Fibroblast of pulmonary artery (primary cell): ENCODE data around the gene PRR23C.
"Not testable (repeated sequence)": the region's sequence is repeated elsewhere in the genome, so short reads cannot be mapped to it uniquely, and the experiment has no call there.

Experiments
- DNase-seq: peaks from one replicate; pipeline ENCODE4 v3.0.0-alpha.2; 2010; ENCODE audit warnings: low read depth
- H3K4me3 ChIP-seq: replicated peaks from 2 replicates; pipeline ENCODE4 v1.5.1; 2011; ENCODE audit warnings: low read depth, mild to moderate bottlenecking, control low read depth, low read length, moderate library complexity
- TF ChIP-seq, protein P1 (sequence below): IDR thresholded peaks from 2 replicates; pipeline ENCODE4 v1.5.1; 2011; ENCODE audit warnings: mild to moderate bottlenecking, control low read depth, low read length, inconsistent platforms; ENCODE audit errors: missing control alignments

Gene PRR23C

DNA sequence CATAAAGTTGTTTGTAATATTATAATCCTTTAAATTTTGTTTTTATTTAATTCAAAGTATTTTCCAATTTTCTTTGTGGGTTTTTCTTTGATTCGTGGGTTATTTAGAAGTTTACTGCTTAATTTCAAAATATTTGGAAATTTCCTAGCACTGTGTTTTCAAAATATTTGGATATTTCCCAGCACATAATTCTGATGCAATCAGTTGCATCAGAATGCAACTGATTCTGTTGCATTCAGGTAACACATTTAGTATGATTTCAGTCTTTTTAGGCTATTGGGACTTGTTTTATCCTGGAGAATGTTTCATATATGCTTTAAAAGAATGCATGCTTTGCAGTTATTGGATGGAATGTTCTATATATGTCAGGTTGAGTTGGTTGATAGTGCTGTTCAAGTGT, 18.2 kb upstream of the PRR23C start:
- TF ChIP-seq, protein P1, sequence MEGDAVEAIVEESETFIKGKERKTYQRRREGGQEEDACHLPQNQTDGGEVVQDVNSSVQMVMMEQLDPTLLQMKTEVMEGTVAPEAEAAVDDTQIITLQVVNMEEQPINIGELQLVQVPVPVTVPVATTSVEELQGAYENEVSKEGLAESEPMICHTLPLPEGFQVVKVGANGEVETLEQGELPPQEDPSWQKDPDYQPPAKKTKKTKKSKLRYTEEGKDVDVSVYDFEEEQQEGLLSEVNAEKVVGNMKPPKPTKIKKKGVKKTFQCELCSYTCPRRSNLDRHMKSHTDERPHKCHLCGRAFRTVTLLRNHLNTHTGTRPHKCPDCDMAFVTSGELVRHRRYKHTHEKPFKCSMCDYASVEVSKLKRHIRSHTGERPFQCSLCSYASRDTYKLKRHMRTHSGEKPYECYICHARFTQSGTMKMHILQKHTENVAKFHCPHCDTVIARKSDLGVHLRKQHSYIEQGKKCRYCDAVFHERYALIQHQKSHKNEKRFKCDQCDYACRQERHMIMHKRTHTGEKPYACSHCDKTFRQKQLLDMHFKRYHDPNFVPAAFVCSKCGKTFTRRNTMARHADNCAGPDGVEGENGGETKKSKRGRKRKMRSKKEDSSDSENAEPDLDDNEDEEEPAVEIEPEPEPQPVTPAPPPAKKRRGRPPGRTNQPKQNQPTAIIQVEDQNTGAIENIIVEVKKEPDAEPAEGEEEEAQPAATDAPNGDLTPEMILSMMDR = no peak
- no peak overlapping the region for H3K4me3 ChIP-seq
- DNase-seq = no peak

DNA sequence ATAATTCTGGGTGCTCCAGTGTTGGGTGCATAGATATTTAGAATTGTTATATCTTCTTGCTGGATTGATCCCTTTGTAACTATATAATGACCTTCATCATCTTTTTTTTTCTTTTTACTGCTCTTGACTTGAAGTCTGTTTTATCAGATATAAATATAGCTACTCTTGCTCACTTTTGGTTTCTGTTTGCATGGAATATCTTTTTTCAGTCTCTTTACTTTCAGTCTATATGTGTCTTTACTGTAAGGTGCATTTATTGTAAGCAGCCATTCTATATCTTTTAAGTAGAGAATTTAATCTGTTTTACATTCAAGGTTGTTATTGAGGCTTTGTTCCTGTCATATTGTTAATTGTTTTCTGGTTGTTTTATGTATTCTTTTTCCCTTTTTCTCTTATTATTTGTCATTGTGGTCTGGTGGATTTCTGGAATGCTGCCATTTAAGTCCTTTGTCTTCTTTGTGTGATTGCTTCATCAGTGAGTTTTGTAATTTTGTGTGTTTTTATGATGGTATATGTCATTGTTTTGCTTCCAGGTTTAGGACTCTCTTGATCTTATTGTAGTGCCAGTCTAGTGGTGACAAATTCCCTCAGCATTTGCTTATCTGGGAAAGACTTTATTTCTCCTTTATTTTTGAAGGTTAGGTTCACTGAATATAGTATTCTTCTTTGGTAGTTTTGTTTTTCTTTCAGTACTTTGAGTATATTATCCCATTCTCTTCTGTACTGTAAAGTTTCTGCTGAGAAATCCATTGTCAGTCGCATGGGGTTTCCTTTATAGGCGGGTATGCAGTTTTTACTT, 8.3 kb upstream of the PRR23C start:
- peak; percentile 14 for DNase-seq
- no peak overlapping the region for H3K4me3 ChIP-seq
- TF ChIP-seq, protein P1 = no peak

DNA sequence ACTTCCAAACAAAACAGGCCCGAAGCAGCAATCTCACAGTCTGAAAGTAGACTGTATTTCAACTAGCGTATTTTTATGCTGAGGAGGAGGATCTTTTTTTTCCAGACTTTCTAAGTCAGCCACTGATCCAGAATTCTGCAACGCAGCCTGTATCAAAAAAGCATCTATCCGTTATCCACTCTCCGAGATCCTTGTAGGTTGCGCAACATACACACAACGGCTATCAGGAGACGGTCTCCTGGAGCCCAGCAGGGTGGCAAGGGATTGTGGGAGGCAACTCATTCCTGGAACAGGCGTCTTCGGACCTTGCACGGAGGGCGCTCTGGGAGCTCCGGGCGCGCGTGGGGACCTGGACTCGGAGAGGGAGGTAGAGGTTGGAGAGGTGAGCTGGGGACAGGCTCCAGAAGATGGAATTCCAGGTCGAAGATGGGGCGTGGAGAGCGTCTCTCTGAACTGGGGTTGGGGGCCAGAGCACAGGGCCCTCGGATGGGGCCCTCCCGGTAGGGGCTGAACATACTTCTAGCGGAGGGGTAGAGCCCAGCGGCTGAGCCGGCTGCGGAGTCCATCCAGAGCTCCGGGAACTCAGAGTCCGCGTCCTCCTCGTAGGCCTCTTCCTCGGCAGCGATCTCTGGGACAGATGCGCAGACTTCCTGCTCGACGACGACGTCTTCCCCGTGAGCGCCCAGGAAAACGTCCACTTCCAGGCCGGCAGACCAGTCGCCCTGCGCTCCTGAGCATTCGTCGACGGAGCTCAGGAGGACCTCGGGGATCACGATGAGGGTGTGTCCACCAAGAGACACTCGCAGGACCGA, 932 bp downstream of the PRR23C start:
- H3K4me3 ChIP-seq = no peak overlapping the region
- DNase-seq = no peak
- TF ChIP-seq, protein P1 = no peak

DNA sequence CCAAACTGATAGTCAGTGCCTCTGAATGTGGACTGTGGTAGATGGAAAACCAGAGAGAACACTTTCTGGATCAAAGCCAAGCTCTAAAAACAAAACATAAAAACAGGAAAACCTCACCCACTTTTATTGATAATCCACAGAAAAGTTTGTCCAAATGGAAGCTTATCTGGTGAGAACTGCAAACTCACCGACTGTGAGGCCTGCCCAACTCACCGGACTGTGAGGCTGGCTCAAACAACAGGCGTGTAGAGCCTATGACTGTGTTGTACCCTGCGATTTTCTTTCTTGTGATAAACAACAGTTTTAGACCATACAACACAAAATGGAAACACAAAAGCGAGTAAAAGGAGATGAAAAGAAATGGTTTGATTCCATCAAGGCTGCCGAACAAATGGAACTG, 7.2 kb downstream of the PRR23C start:
- TF ChIP-seq, protein P1 = no peak

DNA sequence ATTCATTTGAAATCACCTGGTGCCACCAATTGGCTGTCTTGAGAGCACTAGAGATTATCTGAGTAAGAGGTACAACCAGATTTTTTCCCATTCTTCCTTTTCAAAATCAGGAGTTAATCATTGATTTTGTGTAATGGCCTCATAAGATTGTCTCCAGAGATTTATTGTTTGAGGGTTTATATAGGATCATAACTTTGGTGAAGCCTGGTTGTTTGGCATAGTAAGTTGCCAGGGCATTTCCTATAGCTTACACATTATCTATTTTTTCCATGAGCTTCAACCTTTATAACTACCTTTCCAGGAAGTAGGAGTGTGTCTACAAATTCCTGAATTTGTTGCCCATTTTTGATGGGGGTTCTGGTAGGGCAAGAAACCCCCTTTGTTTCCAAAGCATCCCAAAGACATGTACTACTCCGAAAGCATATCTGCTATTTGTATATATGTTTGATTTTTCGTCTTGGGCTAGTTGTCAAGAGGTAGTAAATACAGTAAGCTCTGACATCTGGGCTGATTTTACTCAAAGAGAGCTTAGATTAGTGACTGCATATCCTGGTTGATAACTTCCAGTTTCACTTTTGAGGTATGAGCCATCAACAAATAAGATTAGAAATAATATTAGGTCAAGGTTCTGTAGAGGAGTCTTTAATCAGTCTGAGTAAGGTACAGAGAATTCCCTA, 12.2 kb downstream of the PRR23C start:
- H3K4me3 ChIP-seq = no peak overlapping the region
- no peak for DNase-seq
- TF ChIP-seq, protein P1 = no peak

More for the DNA sequence above, 7.2 kb downstream of the PRR23C start:
- DNase-seq = no peak
- H3K4me3 ChIP-seq = no peak overlapping the region

DNA sequence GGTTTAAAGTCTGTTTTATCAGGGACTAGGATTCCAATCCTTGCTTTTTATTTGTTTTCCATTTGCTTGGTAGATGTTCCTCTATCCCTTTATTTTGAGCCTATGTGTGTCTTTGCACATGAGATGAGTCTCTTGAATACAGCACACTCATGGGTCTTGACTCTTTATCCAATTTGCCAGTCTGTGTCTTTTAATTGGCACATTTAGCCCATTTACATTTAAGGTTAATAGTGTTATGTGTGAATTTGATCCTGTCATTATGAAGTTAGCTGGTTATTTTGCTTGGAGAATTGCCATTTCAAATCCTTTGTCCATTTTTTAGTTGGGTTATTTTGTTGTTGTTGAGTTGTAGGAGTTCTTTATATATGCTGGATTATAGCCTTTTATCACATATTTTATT, 14.1 kb downstream of the PRR23C start:
- H3K4me3 ChIP-seq, DNase-seq: not testable (repeated sequence)

DNA sequence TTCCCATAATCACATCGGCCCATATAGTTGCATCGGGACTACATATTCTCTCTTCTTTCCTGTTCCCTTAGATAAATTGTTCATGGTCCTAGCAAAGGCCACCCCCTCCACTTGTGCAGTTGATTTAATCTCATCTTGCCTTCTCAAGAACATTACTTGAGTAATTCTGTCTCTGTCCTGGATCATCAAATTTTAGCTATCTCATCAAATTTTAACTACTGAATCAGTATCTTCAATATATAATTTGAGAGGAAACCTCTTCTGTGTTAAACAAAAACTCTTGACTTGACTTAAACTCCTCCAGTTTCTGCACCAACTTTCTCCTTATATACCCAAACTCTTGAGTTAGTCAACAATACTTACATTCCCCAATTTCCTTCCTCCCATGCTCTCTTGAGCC, 19.7 kb downstream of the PRR23C start:
- TF ChIP-seq, protein P1 = no peak
- no peak overlapping the region for H3K4me3 ChIP-seq

More for the DNA sequence above, 19.7 kb downstream of the PRR23C start:
- no peak for DNase-seq
